ENCODE measurements around the gene RGL3. TPM values are rescaled to one million over a fixed set of nuclear protein-coding genes. Genes with fewer than 3 reads are reported as not detected.
"Not testable (repeated sequence)": the region's sequence is repeated elsewhere in the genome, so short reads cannot be mapped to it uniquely, and the experiment has no call there.

The RGL3 gene
- total RNA-seq, 1 experiment from 2014 or later: not detected

- no peak for DNase-seq (ENCODE audit: low read depth)
Observed at GRCh38 chr19:11383706-11384048, 35.4 kb downstream of the RGL3 start.

- DNase-seq (ENCODE audit: low read depth): no peak
Observed at GRCh38 chr19:11382898-11383705, 36.0 kb downstream of the RGL3 start.

GRCh38 chr19:11380653-11381537, 38.2 kb downstream of the RGL3 start:
- peak; percentile 93 for DNase-seq (ENCODE audit: low read depth)

- no peak for DNase-seq (ENCODE audit: low read depth)
Observed at GRCh38 chr19:11379857-11380350, 39.2 kb downstream of the RGL3 start.

- DNase-seq (ENCODE audit: low read depth): not testable (repeated sequence)
Observed at GRCh38 chr19:11379269-11379845, 39.8 kb downstream of the RGL3 start.

- peak; percentile 81 for DNase-seq (ENCODE audit: low read depth)
Observed at GRCh38 chr19:11378319-11379189, 40.6 kb downstream of the RGL3 start.

GRCh38 chr19:11377756-11378155, 41.4 kb downstream of the RGL3 start:
- no peak for DNase-seq (ENCODE audit: low read depth)

- DNase-seq (ENCODE audit: low read depth): peak; percentile 73
Observed at GRCh38 chr19:11377237-11377636, 41.9 kb downstream of the RGL3 start.

GRCh38 chr19:11375143-11375948, 43.8 kb downstream of the RGL3 start:
- DNase-seq (ENCODE audit: low read depth): no peak

GRCh38 chr19:11374433-11375142, 44.5 kb downstream of the RGL3 start, which contains the start of gene SWSAP1:
Gene SWSAP1, plus strand, starts transcription at chr19:11374666. Its CDS starts 15 bp downstream, at chr19:11374681.
- DNase-seq (ENCODE audit: low read depth): peak; percentile 97

GRCh38 chr19:11373885-11374432, 45.2 kb downstream of the RGL3 start:
- DNase-seq (ENCODE audit: low read depth): no peak

GRCh38 chr19:11373166-11373884, 45.8 kb downstream of the RGL3 start:
- DNase-seq (ENCODE audit: low read depth): no peak

- DNase-seq (ENCODE audit: low read depth): no peak
Observed at GRCh38 chr19:11370744-11371143, 48.4 kb downstream of the RGL3 start.

- no peak for DNase-seq (ENCODE audit: low read depth)
Observed at GRCh38 chr19:11367528-11367927, 51.6 kb downstream of the RGL3 start.

- no peak for DNase-seq (ENCODE audit: low read depth)
Observed at GRCh38 chr19:11365557-11366117, 53.5 kb downstream of the RGL3 start.

- no peak for DNase-seq (ENCODE audit: low read depth)
Observed at GRCh38 chr19:11364935-11365334, 54.2 kb downstream of the RGL3 start.

GRCh38 chr19:11364296-11364904, 54.7 kb downstream of the RGL3 start:
- DNase-seq (ENCODE audit: low read depth): no peak
